IPS-NIHi7 (cell line): ENCODE results near the gene PDE4B.

Experiments
- DNase-seq: peaks from one replicate; pipeline ENCODE4 v3.0.0; 2012; ENCODE audit warnings: mixed read lengths; ENCODE audit errors: extremely low spot score

Gene PDE4B

DNA sequence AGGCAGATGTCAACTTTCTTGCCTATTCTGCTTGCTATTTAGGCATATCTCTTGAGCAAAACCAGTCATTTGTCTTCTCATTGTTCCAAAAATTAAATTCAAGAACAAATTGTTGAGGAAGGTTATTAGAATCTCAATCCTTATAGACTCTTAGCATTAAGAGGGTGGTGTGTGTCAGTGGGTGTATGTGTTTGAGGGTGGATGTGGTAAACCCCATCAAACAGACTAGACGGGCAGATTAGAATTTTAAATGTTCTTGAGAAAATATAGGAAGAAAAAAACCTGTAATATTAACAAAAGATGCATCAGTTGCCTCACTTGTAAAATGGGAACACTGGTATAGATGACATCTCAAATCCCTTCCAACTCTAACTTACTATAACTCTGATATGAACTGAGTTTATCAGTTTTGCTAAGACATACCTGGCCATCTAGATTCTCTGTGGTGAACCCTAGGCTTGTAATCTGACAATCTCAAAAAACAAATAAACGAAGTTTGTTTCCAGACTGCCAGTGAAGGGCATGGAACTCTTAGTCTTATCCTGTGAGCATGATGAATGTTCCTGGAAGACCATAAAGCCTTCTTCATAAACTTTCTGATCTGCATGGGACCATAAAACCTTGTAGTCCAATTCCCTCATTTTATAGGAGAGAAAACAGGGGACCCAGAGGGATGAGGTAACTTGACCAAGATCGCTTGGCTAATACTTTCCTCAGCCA lies 564.9 kb downstream of the PDE4B start:
- DNase-seq = no peak

GRCh38 chr1:66359269-66359668 lies 566.6 kb downstream of the PDE4B start:
- DNase-seq = no peak

DNA sequence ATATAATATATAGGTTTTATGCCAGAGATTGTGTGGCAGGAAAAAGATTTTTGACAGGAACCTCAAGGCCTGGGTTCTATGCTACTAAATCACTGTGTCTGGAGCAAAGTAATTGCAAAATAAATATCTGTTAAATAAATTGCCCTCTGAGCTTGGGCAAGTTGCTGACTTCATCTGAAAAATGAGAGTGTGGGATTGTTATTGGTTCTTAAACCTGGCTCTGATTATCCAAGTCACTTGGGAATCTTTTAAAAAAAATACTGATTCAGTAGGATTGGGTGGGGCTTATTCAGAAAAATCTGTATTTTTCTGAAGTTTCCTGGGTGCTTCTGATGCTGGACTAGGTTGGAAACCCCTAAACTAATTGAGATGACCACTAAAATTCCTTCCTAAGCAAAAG lies 567.1 kb downstream of the PDE4B start:
- no peak for DNase-seq

DNA sequence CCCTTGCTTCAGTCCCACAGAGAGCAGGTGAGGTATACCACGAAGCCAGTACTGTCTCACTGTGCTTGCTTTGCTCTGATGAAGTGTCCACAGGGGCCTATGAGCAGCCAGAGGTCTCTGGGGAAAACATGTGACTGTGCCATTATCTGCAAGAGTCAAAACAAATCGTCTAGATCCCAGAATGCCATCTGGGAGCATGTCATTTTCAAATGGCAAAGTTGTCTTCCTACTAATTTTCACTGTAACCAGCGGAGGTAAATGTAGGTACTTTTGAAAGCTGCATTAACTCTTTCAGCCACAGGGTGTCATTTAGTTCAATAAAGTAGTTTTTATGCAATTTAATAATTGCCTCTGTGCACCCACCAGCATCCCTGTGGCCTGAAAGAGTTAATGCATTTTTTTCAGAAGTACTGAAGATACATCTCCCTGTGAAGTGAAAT lies 567.6 kb downstream of the PDE4B start:
- no peak for DNase-seq

DNA sequence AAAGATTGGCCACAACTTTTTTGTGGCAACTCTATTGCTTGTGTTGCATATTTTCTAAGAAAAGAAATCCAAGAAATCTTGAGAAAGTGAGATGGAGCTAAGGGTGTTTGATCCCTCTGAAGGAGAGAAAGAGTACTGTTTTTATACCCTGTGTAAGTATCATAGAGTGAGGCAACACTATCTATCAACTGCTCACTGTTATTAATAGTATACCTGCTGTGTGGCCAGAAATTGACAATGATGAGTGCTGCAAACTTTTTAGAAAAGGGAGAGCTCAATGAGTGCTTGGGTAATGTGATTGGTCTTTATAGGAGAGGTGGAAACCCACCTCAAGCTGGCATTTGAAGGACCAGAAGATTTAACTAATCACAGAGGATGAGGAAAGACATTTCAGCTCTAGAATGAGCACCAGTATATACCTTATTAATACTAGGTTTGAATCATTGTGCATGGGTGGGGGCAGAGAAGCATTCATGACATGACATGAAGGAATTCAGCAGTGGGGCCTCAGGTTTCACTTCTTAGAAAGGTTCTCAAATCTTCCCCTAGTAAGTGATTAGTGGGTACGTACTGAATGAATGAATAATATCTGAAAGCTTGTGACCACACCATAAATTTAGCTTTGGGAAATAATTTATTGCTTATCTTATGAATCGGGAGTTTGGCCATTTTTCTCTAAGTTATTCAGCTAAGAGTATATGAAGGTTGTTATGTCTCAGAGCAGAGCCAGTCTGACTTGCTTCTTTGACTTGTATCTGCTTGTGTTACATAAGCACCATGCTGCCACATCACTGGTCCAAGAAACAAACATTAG lies 572.1 kb downstream of the PDE4B start:
- DNase-seq = no peak

- no peak for DNase-seq
Measured at GRCh38 chr1:66365635-66366034, 572.9 kb downstream of the PDE4B start.

DNA sequence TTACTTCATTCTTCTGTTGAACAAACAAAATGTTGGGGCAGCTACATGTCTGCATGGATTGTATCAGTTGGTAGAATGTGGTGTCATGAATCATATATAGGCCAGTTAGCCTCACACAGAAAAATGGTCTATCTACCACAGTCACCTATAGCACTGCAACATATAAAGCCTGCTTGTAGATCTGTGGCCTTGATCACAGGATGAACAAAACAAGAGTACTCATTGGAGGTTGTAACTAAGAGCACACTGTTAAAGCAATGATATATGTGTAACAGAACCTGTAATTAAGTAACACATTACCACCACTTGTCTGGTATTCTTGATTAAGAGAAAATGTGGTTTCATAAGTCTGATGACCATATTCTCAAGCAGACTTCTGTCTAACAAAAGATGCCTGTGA lies 573.9 kb downstream of the PDE4B start:
- no peak for DNase-seq

DNA sequence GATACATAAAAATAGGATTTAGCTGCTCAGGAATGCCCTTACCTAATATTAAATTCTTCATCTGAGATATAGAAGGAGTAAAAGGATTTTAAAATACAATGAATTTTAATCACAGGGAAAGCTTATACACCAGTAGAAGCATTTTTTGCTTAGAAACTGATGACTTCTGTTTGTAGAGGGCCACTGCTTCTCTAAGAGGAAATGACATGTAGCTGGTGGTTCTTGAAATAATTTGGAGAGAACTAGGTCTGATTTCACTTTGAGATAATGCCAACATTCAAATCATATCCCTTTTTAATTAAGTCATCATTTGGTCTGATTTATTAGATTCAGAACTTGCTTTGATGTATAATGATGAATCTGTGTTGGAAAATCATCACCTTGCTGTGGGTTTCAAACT lies 574.7 kb downstream of the PDE4B start:
- no peak for DNase-seq

DNA sequence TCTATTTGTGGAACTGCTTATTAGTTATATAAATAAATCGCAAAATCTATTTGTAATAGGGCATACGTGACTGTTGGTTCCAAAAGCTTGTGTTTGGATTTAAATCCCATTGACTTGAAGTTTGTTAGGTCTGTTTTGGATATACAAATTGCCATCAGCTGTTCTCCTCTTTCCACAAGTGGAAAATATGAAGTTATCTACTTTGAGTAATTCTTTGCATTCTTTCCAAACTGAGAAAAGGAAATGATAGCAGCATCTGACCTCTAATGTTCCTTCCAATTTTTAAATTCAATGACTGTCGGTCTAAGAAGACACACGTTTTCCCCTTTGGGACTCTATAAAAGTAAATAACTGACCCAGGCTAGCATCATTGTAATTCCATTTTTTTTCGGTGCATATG lies 575.6 kb downstream of the PDE4B start:
- no peak for DNase-seq

DNA sequence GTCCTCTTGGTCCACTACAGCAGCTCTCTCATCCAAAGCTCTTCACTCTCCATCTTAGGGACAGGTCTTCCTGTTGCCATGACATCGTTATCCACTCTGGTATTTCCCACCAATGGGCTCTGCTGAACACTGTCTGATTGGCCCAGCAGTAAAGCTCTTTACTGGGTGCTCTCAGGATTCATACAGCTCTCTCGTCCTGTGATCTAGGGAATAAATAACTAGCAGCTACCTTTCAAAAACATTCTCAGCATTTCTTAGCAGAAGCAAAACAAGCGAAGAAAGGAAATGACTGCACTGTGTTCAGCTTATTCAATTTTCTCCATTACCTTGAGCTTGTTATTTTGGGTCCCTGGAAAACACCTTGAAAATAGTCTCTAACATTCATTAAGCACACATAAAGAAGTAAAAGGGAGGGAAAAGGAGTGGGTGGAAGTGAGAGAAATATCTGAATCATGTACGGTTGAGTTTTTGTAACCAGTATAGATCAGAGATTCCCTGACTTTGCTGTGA lies 577.8 kb downstream of the PDE4B start:
- DNase-seq = no peak

DNA sequence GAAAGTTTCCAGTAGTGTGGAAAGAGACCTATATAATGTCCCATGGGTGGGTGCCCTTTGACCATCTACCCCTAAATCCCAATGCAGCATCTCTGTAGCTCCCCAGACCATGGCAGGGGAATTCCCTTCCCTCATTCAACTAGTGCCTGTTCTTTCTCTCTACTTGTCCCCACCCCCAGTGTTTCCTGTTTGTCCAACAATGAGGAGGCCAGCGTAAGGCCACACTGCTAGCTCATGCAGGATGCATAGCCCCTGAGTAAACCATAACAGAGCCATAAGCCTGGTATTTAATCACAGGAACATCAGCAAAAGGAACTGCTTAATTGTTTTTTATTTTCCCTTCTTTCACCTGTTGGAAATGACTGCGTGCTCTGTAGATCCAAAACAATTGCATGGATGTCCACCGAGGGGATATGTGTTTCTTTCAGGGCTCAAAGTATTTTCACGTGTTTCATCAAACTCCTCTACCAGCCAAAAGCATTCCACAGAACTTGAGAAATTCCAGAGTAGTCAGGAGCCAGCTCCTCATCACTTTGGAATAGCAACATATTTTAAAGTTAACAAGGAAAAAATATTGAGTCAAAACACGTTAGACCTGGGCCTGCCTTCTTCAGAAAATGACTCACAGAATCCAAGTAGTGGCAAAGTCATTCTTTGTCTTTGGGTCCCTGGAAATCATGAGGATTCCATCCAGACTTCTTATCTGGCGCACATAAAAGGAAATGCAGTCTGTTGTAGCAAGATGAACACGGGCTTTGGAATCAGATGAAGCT lies 578.7 kb downstream of the PDE4B start:
- no peak for DNase-seq

DNA sequence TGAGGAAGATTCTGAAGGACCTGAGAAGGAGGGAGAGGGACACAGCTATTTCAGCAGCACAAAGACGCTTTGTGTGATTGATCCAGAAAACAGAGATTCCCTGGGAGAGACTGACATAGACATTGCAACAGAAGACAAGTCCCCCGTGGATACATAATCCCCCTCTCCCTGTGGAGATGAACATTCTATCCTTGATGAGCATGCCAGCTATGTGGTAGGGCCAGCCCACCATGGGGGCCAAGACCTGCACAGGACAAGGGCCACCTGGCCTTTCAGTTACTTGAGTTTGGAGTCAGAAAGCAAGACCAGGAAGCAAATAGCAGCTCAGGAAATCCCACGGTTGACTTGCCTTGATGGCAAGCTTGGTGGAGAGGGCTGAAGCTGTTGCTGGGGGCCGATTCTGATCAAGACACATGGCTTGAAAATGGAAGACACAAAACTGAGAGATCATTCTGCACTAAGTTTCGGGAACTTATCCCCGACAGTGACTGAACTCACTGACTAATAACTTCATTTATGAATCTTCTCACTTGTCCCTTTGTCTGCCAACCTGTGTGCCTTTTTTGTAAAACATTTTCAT lies 579.9 kb downstream of the PDE4B start:
- DNase-seq = no peak

DNA sequence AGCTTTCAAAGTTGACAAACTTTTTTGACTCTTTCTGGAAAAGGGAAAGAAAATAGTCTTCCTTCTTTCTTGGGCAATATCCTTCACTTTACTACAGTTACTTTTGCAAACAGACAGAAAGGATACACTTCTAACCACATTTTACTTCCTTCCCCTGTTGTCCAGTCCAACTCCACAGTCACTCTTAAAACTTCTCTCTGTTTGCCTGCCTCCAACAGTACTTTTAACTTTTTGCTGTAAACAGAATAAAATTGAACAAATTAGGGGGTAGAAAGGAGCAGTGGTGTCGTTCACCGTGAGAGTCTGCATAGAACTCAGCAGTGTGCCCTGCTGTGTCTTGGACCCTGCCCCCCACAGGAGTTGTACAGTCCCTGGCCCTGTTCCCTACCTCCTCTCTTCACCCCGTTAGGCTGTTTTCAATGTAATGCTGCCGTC lies 580.5 kb downstream of the PDE4B start:
- DNase-seq = no peak

GRCh38 chr1:66374148-66374547 lies 581.5 kb downstream of the PDE4B start:
- no peak for DNase-seq

GRCh38 chr1:66374561-66375111 lies 581.9 kb downstream of the PDE4B start:
- DNase-seq = no peak

DNA sequence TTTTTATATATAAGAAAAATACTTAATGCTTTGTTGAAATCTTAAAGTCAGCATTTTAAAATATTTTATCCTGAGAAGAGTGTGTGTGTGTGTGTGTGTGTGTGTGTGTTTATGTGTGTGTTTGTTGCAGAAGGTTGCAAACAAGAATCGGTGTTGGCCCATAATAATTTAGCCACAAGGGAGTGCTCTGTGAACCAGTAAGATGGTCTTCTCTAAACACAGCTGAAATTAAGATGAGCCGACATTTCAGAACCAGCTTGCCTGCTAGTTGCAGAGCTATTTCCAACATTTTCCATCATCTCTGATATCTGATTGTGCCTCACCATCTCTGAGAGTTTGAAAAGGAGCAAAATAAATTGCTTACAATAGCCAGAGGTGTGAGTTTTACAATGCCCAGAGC lies 582.4 kb downstream of the PDE4B start:
- DNase-seq = no peak

DNA sequence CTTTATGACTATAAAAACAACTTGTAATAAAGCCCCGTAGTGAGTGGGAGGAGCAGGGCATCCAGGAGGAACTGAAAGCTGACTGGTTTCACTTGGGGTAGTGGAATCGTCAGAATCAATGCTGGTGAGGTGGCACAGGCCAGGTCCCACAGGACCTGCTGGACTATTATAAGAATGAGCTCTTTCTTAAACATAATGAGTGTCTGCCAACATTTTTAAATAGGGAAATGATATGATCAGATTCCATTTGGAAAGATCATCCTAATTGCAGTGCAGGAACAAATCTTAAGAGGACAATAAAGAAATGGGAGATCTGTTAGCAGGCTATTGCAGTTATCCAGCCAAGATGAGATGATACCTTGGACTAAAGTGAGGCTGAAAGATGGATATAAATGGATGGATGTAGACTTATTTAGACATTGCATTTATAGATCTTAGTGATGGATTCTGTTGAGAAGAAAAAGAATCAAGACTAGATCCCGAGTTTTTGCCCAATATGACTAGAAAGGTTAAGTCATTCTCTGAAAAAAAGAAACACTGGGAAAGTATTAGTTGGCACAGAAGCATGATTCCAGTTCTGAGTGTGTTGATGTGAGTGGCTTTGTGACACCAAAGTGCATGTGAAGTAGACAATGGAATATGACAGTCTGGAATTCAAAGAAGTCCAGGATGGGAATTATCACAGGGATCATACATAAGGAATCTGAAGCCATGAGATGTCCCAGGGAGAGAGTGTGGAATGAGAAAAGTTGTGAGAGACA lies 587.9 kb downstream of the PDE4B start:
- DNase-seq = no peak

DNA sequence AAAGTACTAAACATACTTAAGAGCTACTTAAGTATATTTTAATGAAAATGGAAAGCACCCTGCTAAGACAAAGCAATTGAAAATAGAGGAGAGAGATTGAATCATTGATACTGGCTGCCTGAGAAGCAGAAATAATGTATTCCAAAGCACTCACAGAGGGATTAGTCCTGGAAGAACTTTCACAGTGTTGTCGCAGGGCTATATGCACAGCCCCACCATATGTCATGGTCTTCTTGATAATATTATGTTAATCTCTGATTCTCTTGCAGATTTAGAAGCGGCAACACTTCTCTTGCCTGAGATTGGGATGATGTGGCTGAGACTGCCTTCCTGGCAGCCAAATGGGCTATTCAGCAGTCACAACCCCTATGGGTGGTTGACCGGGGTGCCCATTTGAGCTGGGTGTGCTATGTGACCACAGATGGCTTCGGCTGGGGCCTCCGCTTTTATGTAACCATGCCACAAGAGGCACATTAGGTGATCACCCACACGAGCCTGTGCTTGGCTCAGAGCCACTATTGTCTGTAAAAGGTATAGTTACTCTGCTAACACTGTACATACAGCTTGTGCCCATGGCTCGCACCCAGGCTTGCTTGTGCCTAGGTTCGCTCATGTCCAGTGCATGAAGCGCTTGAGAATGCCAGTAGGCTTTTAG lies 589.1 kb downstream of the PDE4B start:
- no peak for DNase-seq

DNA sequence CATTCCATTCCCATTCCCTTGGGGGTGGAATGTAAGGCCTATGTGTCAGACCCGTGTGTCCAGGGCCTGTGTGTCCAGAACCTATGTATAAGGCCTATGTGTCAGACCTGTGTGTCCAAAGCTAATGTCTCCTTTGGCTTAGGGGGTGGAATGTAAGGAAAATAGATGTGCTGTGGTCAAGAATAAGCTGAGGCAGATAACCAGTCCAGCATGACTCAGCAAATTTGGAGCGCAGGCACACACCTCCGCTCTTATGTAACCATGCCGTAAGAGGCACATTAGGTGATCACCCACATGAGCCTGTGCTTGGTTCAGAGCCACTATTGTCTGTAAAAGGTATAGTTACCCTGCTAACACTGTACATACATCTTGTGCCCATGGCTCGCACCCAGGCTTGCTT lies 590.5 kb downstream of the PDE4B start:
- no peak for DNase-seq

DNA sequence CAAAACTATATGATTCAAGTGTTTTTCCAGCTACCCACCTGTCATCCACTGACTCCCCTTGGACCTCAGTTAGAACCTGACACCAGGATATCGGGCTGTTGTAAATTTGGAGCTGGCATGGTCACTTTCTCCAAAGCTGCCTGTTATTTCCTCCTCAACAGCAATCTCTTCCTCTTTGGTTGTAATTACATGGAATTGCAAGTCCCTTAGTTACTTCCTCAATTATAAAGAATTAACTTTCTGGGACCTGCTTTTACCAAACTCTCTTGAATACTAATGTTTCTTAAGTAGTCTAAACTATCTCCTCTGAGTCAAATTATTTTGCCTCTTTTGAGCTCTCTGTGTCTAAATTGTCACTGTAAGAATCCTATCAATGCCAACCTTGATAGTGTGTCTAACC lies 590.9 kb downstream of the PDE4B start:
- no peak for DNase-seq
